T-cell (primary cell): Measurements from ENCODE around the gene POLR2F. TPM values are rescaled to one million over a fixed set of nuclear protein-coding genes. Genes with fewer than 3 reads are reported as not detected.
"Not testable (repeated sequence)": the region's sequence is repeated elsewhere in the genome, so short reads cannot be mapped to it uniquely, and the experiment has no call there.

Source experiments
- ATAC-seq, 4 experiments: fragments of 200-7000 bp in 3 of 4; fragments of 150-1000 bp in 1 of 4; cut with Tn5 transposase; replicated peaks in 1 of 4; 1 replicate in 3 of 4; 2 replicates in 1 of 4; pipeline ENCODE4 v1.10.0; 2021; ENCODE audit warnings: moderate library complexity in 3 of 4, mild to moderate bottlenecking in 2 of 4, moderate number of reproducible peaks in 1 of 4
- CTCF ChIA-PET, 2 donors: fragments of 300-600 bp; sonication (Branson Sonifier 250); formaldehyde crosslinking; loops; one replicate each; lab custom pipeline; 2022; ENCODE audit warnings: antibody characterized with exemption in 2 of 2; lab: Charles Lee
- POLR2A ChIA-PET, 2 donors: fragments of 300-600 bp; sonication (Branson Sonifier 250); formaldehyde crosslinking; loops; one replicate each; lab custom pipeline; 2022; ENCODE audit warnings: antibody characterized with exemption in 2 of 2; lab: Charles Lee
- DNase-seq, 35 experiments: peaks; one replicate each; pipeline versions ENCODE4 v3.0.0 to v3.0.0-alpha.2; 2013 to 2023
- H3K27ac ChIP-seq: one replicate; pipeline ENCODE4 v1.5.1; 2013; ENCODE audit warnings: low read length
- H3K27me3 ChIP-seq, 2 experiments: replicated peaks in 1 of 2; 1 replicate in 1 of 2; 2 replicates in 1 of 2; pipeline versions ENCODE4 v1.6.1 to v1.7.0; 2013; ENCODE audit warnings: low read length in 1 of 2, mixed read lengths in 1 of 2; ENCODE audit not compliant: control insufficient read depth in 2 of 2, insufficient read depth in 2 of 2; ENCODE audit errors: extremely low read depth in 1 of 2
- H3K36me3 ChIP-seq, 2 donors: 1 replicate in 1 of 2; 2 replicates in 1 of 2; pipeline versions ENCODE4 v1.6.1 to v1.7.0; 2013; ENCODE audit warnings: low read length in 1 of 2; ENCODE audit not compliant: control insufficient read depth in 2 of 2, insufficient read depth in 1 of 2; ENCODE audit errors: extremely low read depth in 1 of 2
- H3K4me1 ChIP-seq, 2 experiments: 1 replicate in 1 of 2; 2 replicates in 1 of 2; pipeline versions ENCODE4 v1.6.1 to v1.7.0; 2013; ENCODE audit warnings: low read length in 2 of 2, mixed read lengths in 1 of 2; ENCODE audit not compliant: insufficient read depth in 2 of 2, control insufficient read depth in 1 of 2; ENCODE audit errors: extremely low read depth in 1 of 2
- H3K4me3 ChIP-seq, 2 donors: 1 replicate in 1 of 2; 2 replicates in 1 of 2; pipeline versions ENCODE4 v1.5.1 to v1.7.0; 2013; ENCODE audit warnings: mild to moderate bottlenecking in 2 of 2, low read length in 1 of 2, moderate library complexity in 1 of 2; ENCODE audit not compliant: control insufficient read depth in 1 of 2; ENCODE audit errors: extremely low read depth in 1 of 2
- H3K9me3 ChIP-seq: 2 replicates; pipeline ENCODE4 v1.7.0; 2013
- H3K27ac Mint-ChIP-seq, 2 donors: one replicate each; pipeline ENCODE4 v1.8.0; 2020 to 2021; ENCODE audit warnings: mild to moderate bottlenecking in 2 of 2, mixed read lengths in 2 of 2
- H3K27me3 Mint-ChIP-seq, 2 donors: one replicate each; pipeline ENCODE4 v1.8.0; 2021 to 2022; ENCODE audit warnings: mixed read lengths in 2 of 2
- H3K36me3 Mint-ChIP-seq: one replicate; pipeline ENCODE4 v1.8.0; 2021; ENCODE audit warnings: mixed read lengths
- H3K4me1 Mint-ChIP-seq, 3 donors: one replicate each; pipeline ENCODE4 v1.8.0; 2020 to 2022; ENCODE audit warnings: mixed read lengths in 3 of 3, mild to moderate bottlenecking in 1 of 3
- H3K4me3 Mint-ChIP-seq, 3 donors: one replicate each; pipeline ENCODE4 v1.8.0; 2020 to 2022; ENCODE audit warnings: mild to moderate bottlenecking in 3 of 3, mixed read lengths in 3 of 3, moderate library complexity in 3 of 3
- H3K9me3 Mint-ChIP-seq, 3 donors: one replicate each; pipeline ENCODE4 v1.8.0; 2020 to 2022; ENCODE audit warnings: mixed read lengths in 3 of 3
- WGBS: methylation state at CpG from one replicate; pipeline ENCODE4 v1.1.5; 2013; ENCODE audit warnings: missing lambda C conversion rate; ENCODE audit not compliant: insufficient coverage; 5-methylcytosine and 5-hydroxymethylcytosine counted together
- total RNA-seq, 35 experiments: library from RNA in 6 of 35; stranded (reverse) in 6 of 35; fragments of 120-200 nt in 1 of 35; gene quantifications; one replicate each; pipeline versions ENCODE4 v1.2.1 to v1.2.4 and lab custom pipeline; 2013 to 2026

POLR2F gene
- total RNA-seq, 5 donors from 2014 or later (not counting 1 experiment from before 2014, with no cell fraction given) = 31.4 to 54.5 (median 49.4) TPM

- H3K36me3 ChIP-seq = peaks cover 16 to 30% of the 10 kb centered on the region in 2 donors
- no peak overlapping the region for H3K27ac ChIP-seq
- Mint-ChIP-seq H3K27me3 (no peaks in the 10 kb centered on the region), H3K4me1 (peaks cover 12 to 15% (median 15%) of the 10 kb centered on the region in 3 donors), H3K27ac (peak overlapping the region in 1 of 2 donors; percentile 23), H3K4me3 (no peak overlapping the region), H3K9me3 (no peaks in the 10 kb centered on the region), H3K36me3 (peaks cover 21% of the 10 kb centered on the region)
- POLR2A ChIA-PET = no interaction called here
- CTCF ChIA-PET = interaction anchor here in 1 of 2 donors (0.9 to 1.1 kb wide), 2 partner anchors 116 to 554 kb away, joined by 3 read pairs; no protein-coding TSS in a partner anchor
- peak; percentile 54 to 84 (median 71) for DNase-seq
- 21% methylated on average over 11 of the region's 13 CpGs for WGBS
- no peak overlapping the region for H3K4me3 ChIP-seq
- H3K9me3 ChIP-seq = no peaks in the 10 kb centered on the region
- peak; percentile 98 to 99 (median 98) for ATAC-seq
- no peaks in the 10 kb centered on the region for H3K27me3 ChIP-seq
- H3K4me1 ChIP-seq = peaks cover 0 to 9% of the 10 kb centered on the region in 2 experiments
Observed at GRCh38 chr22:37933711-37934376, 19.7 kb upstream of the POLR2F start.

- no peak overlapping the region for H3K4me3 Mint-ChIP-seq
- ChIA-PET POLR2A (no interaction called here), CTCF (no interaction called here)
- H3K4me3 ChIP-seq = no peak overlapping the region
- H3K27me3 ChIP-seq = no peaks in the 10 kb centered on the region
- peaks cover 9 to 25% of the 10 kb centered on the region in 2 donors for H3K36me3 ChIP-seq
- DNase-seq (no peak), ATAC-seq (no peak)
- no peak overlapping the region for H3K27ac Mint-ChIP-seq
- H3K27me3 Mint-ChIP-seq = no peaks in the 10 kb centered on the region
- no peaks in the 10 kb centered on the region for H3K9me3 ChIP-seq
- H3K36me3 Mint-ChIP-seq = peaks cover 17% of the 10 kb centered on the region
- H3K4me1 Mint-ChIP-seq = no peaks in the 10 kb centered on the region
- H3K27ac ChIP-seq = no peak overlapping the region
- WGBS = 88% methylated on average over 10 of the region's 12 CpGs
- no peaks in the 10 kb centered on the region for H3K9me3 Mint-ChIP-seq
- no peaks in the 10 kb centered on the region for H3K4me1 ChIP-seq
Observed at GRCh38 chr22:37940698-37941376, 12.7 kb upstream of the POLR2F start.

GRCh38 chr22:37942133-37942532, 11.4 kb upstream of the POLR2F start:
- no peak overlapping the region for H3K27ac Mint-ChIP-seq
- 94% methylated on average over 8 of the region's 8 CpGs for WGBS
- POLR2A ChIA-PET = no interaction called here

GRCh38 chr22:37943136-37943824, 10.2 kb upstream of the POLR2F start:
- WGBS = 97% methylated on average over 5 of the region's 12 CpGs
- Mint-ChIP-seq H3K27ac (no peak overlapping the region), H3K4me1 (no peaks in the 10 kb centered on the region), H3K9me3 (no peaks in the 10 kb centered on the region), H3K27me3 (no peaks in the 10 kb centered on the region), H3K4me3 (no peak overlapping the region), H3K36me3 (peaks cover 8% of the 10 kb centered on the region)
- Histone ChIP-seq H3K27ac (no peak overlapping the region), H3K4me1 (no peaks in the 10 kb centered on the region), H3K27me3 (no peaks in the 10 kb centered on the region), H3K9me3 (no peaks in the 10 kb centered on the region), H3K4me3 (no peak overlapping the region), H3K36me3 (peaks cover 2 to 16% of the 10 kb centered on the region in 2 donors)
- POLR2A ChIA-PET = interaction anchor here in 1 of 2 donors (0.6 kb wide), 1 partner anchor 634 kb away, joined by 3 read pairs; no protein-coding TSS in a partner anchor
- CTCF ChIA-PET = no interaction called here
- ATAC-seq (no peak), DNase-seq (no peak)

More at GRCh38 chr22:37942133-37942532, 11.4 kb upstream of the POLR2F start:
- Mint-ChIP-seq H3K4me3 (no peak overlapping the region), H3K36me3 (peaks cover 14% of the 10 kb centered on the region), H3K27me3 (no peaks in the 10 kb centered on the region), H3K9me3 (no peaks in the 10 kb centered on the region), H3K4me1 (no peaks in the 10 kb centered on the region)
- CTCF ChIA-PET = no interaction called here
- Histone ChIP-seq H3K4me1 (no peaks in the 10 kb centered on the region), H3K9me3 (no peaks in the 10 kb centered on the region), H3K36me3 (peaks cover 5 to 24% of the 10 kb centered on the region in 2 donors), H3K27ac (no peak overlapping the region), H3K4me3 (no peak overlapping the region), H3K27me3 (no peaks in the 10 kb centered on the region)
- DNase-seq = no peak
- no peak for ATAC-seq

GRCh38 chr22:37943825-37944198, 9.7 kb upstream of the POLR2F start:
- ATAC-seq = no peak
- Histone ChIP-seq H3K27ac (no peak overlapping the region), H3K27me3 (no peaks in the 10 kb centered on the region), H3K36me3 (peaks cover 2 to 16% of the 10 kb centered on the region in 2 donors), H3K4me1 (no peaks in the 10 kb centered on the region), H3K4me3 (no peak overlapping the region), H3K9me3 (no peaks in the 10 kb centered on the region)
- Mint-ChIP-seq H3K4me1 (no peaks in the 10 kb centered on the region), H3K27me3 (no peaks in the 10 kb centered on the region), H3K4me3 (no peak overlapping the region), H3K27ac (no peak overlapping the region), H3K9me3 (no peaks in the 10 kb centered on the region), H3K36me3 (peaks cover 8% of the 10 kb centered on the region)
- POLR2A ChIA-PET = no interaction called here
- DNase-seq = no peak
- CTCF ChIA-PET = no interaction called here
- WGBS = 89% methylated on average over 7 of the region's 7 CpGs

- ATAC-seq = not testable (repeated sequence)
Observed at GRCh38 chr22:37944423-37944822, 9.1 kb upstream of the POLR2F start.

More at GRCh38 chr22:37944423-37944822, 9.1 kb upstream of the POLR2F start:
- H3K27ac Mint-ChIP-seq, CTCF ChIA-PET, H3K4me3 ChIP-seq, H3K27me3 ChIP-seq, H3K4me1 Mint-ChIP-seq, H3K4me3 Mint-ChIP-seq, H3K27ac ChIP-seq, DNase-seq, H3K27me3 Mint-ChIP-seq, H3K4me1 ChIP-seq, POLR2A ChIA-PET, H3K36me3 Mint-ChIP-seq, H3K9me3 Mint-ChIP-seq, H3K9me3 ChIP-seq: not testable (repeated sequence)
- H3K36me3 ChIP-seq = peaks cover 2 to 16% of the 10 kb centered on the region in 2 donors
- 90% methylated on average over 2 of the region's 11 CpGs for WGBS
